ENCODE measurements around the gene OTOF. TPM values are rescaled to one million over a fixed set of nuclear protein-coding genes. Genes with fewer than 3 reads are reported as not detected.

Gene OTOF
- total and polyA plus RNA-seq, 2 experiments from 2014 or later: 0.21 to 0.23 TPM

DNA sequence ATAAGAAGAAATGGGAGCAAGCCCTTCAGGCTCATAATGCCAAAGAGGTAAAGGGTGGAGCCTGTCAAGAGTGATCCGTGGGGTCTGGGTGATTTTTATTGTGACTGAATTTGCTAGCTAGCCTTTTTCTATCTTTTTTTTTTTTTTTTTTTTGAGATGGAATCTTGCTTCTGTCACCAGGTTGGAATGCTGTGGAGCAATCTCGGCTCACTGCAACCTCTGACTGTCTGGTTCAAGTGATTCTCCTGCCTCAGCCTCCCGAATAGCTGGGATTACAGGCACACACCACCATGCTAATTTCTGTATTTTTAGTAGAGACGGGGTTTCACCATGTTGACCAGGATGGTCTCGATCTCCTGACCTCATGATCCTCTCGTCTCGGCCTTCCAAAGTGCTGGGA is 47.1 kb downstream of the OTOF start:
- DNase-seq (ENCODE audit: low spot score) (no peak), ATAC-seq (no peak)
- Mint-ChIP-seq H3K4me3 (no peak overlapping the region), H3K27ac (no peak overlapping the region), H3K27me3 (ENCODE audit: insufficient read depth, low read depth, poor library complexity) (peaks cover 8% of the 10 kb centered on the region), H3K36me3 (ENCODE audit: low read depth) (no peaks in the 10 kb centered on the region), H3K4me1 (no peaks in the 10 kb centered on the region), H3K9me3 (no peaks in the 10 kb centered on the region; the same call in 2 of the 3 replicates)
- Histone ChIP-seq H3K79me2 (replicated peaks; ENCODE audit: insufficient read depth) (no peaks in the 10 kb centered on the region), H3K27ac (ENCODE audit: low read depth) (no peak overlapping the region), H3K4me1 (ENCODE audit: insufficient read depth) (no peaks in the 10 kb centered on the region), H4K20me1 (replicated peaks; ENCODE audit: insufficient read depth) (no peaks in the 10 kb centered on the region; the same call in 1 of the 2 replicates), H3K4me2 (no peak overlapping the region), H3K9me2 (ENCODE audit: insufficient read depth) (no peaks in the 10 kb centered on the region; the same call in 1 of the 2 replicates), H2AFZ (no peak overlapping the region), H3K36me3 (ENCODE audit: insufficient read depth) (no peaks in the 10 kb centered on the region), H3K4me3 (no peak overlapping the region), H3K27me3 (ENCODE audit: insufficient read depth) (no peaks in the 10 kb centered on the region), H3F3A (replicated peaks; ENCODE audit: low read depth) (no peaks in the 10 kb centered on the region)
- TF ChIP-seq ZNF331 (CRISPR knock-in tag; IDR thresholded peaks at IDR 0.05; ENCODE audit: low read depth) (no peak), ZNF114 (CRISPR knock-in tag; IDR thresholded peaks at IDR 0.05) (no peak), EZH2phosphoT487 (IDR thresholded peaks at IDR 0.05; ENCODE audit: unreplicated experiment) (no peak), POLR2AphosphoS5 (IDR thresholded peaks at IDR 0.05; ENCODE audit: low read depth) (no peak), NANOG (IDR thresholded peaks at IDR 0.05; ENCODE audit: borderline replicate concordance) (no peak)
- TF ChIP-seq, protein P1, sequence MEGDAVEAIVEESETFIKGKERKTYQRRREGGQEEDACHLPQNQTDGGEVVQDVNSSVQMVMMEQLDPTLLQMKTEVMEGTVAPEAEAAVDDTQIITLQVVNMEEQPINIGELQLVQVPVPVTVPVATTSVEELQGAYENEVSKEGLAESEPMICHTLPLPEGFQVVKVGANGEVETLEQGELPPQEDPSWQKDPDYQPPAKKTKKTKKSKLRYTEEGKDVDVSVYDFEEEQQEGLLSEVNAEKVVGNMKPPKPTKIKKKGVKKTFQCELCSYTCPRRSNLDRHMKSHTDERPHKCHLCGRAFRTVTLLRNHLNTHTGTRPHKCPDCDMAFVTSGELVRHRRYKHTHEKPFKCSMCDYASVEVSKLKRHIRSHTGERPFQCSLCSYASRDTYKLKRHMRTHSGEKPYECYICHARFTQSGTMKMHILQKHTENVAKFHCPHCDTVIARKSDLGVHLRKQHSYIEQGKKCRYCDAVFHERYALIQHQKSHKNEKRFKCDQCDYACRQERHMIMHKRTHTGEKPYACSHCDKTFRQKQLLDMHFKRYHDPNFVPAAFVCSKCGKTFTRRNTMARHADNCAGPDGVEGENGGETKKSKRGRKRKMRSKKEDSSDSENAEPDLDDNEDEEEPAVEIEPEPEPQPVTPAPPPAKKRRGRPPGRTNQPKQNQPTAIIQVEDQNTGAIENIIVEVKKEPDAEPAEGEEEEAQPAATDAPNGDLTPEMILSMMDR (conservative IDR thresholded peaks at IDR 0.05; ENCODE audit: low read depth in 2 of 2): no peak

DNA sequence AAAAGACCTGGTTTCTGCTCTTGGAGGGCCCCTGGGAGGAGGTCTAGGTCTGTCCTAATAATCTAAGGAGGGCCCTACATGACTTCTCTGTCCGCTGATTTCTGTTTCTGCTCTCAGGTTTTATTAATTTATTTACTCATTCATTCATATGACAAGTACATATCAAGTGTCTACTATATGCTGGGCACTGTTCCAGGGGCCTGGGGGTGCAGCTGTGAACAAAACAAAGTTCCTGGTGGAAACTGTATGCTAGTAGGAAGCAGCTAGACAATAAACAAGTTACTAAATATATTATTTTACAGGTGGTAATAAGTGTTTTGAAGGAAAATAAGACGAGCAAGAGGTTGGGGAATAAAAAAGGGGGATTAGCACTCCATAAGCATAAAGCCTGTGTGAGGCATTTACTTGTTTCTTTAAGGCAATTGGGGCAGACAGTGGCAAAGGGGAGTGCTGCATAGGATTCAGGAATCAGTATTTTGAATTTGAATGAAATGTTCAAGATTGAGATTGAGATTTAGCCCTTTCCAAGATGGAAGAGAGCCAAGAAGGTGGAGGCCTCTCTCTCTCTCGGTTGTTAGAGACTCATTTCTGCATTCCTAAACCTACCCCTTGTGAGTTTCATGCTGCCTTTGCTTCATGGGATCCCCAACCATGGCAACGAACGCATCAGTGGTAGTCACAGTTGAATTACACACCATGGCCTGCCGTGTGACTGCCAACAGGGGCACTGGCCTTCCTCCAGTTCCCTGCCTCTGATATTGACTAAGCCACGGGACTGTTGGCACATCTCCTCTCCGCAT is 47.9 kb downstream of the OTOF start:
- no peaks in the 10 kb centered on the region for H3K4me1 Mint-ChIP-seq
- no peaks in the 10 kb centered on the region; the same call in 2 of the 3 replicates for H3K9me3 Mint-ChIP-seq
- peaks cover 8% of the 10 kb centered on the region for H3K27me3 Mint-ChIP-seq (ENCODE audit: insufficient read depth, low read depth, poor library complexity)
- H3K9me2 ChIP-seq (ENCODE audit: insufficient read depth): no peaks in the 10 kb centered on the region; the same call in 1 of the 2 replicates
- H3K4me3 Mint-ChIP-seq: no peak overlapping the region
- H4K20me1 ChIP-seq (replicated peaks; ENCODE audit: insufficient read depth): no peaks in the 10 kb centered on the region; the same call in 1 of the 2 replicates
- no peaks in the 10 kb centered on the region; the same call in 2 of the 3 replicates for H3K36me3 Mint-ChIP-seq (ENCODE audit: low read depth)
- no peaks in the 10 kb centered on the region for H3K4me1 ChIP-seq (ENCODE audit: insufficient read depth)
- no peaks in the 10 kb centered on the region for H3K27me3 ChIP-seq (ENCODE audit: insufficient read depth)
- no peak overlapping the region for H3K4me3 ChIP-seq
- ATAC-seq (no peak), DNase-seq (ENCODE audit: low spot score) (no peak)
- no peak overlapping the region for H3K4me2 ChIP-seq
- H3K27ac Mint-ChIP-seq: no peak overlapping the region
- H3K79me2 ChIP-seq (replicated peaks; ENCODE audit: insufficient read depth): no peaks in the 10 kb centered on the region
- H2AFZ ChIP-seq: no peak overlapping the region
- no peak overlapping the region for H3K27ac ChIP-seq (ENCODE audit: low read depth)
- no peaks in the 10 kb centered on the region for H3F3A ChIP-seq (replicated peaks; ENCODE audit: low read depth)
- no peaks in the 10 kb centered on the region for H3K36me3 ChIP-seq (ENCODE audit: insufficient read depth)
- TF ChIP-seq, protein P2, sequence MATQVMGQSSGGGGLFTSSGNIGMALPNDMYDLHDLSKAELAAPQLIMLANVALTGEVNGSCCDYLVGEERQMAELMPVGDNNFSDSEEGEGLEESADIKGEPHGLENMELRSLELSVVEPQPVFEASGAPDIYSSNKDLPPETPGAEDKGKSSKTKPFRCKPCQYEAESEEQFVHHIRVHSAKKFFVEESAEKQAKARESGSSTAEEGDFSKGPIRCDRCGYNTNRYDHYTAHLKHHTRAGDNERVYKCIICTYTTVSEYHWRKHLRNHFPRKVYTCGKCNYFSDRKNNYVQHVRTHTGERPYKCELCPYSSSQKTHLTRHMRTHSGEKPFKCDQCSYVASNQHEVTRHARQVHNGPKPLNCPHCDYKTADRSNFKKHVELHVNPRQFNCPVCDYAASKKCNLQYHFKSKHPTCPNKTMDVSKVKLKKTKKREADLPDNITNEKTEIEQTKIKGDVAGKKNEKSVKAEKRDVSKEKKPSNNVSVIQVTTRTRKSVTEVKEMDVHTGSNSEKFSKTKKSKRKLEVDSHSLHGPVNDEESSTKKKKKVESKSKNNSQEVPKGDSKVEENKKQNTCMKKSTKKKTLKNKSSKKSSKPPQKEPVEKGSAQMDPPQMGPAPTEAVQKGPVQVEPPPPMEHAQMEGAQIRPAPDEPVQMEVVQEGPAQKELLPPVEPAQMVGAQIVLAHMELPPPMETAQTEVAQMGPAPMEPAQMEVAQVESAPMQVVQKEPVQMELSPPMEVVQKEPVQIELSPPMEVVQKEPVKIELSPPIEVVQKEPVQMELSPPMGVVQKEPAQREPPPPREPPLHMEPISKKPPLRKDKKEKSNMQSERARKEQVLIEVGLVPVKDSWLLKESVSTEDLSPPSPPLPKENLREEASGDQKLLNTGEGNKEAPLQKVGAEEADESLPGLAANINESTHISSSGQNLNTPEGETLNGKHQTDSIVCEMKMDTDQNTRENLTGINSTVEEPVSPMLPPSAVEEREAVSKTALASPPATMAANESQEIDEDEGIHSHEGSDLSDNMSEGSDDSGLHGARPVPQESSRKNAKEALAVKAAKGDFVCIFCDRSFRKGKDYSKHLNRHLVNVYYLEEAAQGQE (IDR thresholded peaks at IDR 0.05; ENCODE audit: unreplicated experiment): no peak
- TF ChIP-seq, protein P1 (conservative IDR thresholded peaks at IDR 0.05; ENCODE audit: low read depth in 2 of 2): no peak
- TF ChIP-seq JUNB (IDR thresholded peaks at IDR 0.05; ENCODE audit: unreplicated experiment) (no peak), ZNF331 (CRISPR knock-in tag; IDR thresholded peaks at IDR 0.05; ENCODE audit: low read depth) (no peak), STAT1 (IDR thresholded peaks at IDR 0.05; ENCODE audit: unreplicated experiment) (no peak), NANOG (IDR thresholded peaks at IDR 0.05; ENCODE audit: borderline replicate concordance) (no peak), POLR2AphosphoS5 (IDR thresholded peaks at IDR 0.05; ENCODE audit: low read depth) (no peak), CREB1 (CRISPR knock-in tag; IDR thresholded peaks at IDR 0.05; ENCODE audit: low read depth) (no peak), EZH2 (IDR thresholded peaks at IDR 0.05; ENCODE audit: low read depth, unreplicated experiment) (no peak)
- TF ChIP-seq, protein P3, sequence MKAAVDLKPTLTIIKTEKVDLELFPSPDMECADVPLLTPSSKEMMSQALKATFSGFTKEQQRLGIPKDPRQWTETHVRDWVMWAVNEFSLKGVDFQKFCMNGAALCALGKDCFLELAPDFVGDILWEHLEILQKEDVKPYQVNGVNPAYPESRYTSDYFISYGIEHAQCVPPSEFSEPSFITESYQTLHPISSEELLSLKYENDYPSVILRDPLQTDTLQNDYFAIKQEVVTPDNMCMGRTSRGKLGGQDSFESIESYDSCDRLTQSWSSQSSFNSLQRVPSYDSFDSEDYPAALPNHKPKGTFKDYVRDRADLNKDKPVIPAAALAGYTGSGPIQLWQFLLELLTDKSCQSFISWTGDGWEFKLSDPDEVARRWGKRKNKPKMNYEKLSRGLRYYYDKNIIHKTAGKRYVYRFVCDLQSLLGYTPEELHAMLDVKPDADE (IDR thresholded peaks at IDR 0.05): no peak

All from GM23338 (cell line).